ENCODE results near the gene LCN1. TPM values are rescaled to one million over a fixed set of nuclear protein-coding genes. Genes with fewer than 3 reads are reported as not detected.

The LCN1 gene
- total and polyA plus RNA-seq, 2 of the 8 experiments (the other 6 are each of a cell fraction or from before 2014, with no cell fraction given) = not detected

DNA sequence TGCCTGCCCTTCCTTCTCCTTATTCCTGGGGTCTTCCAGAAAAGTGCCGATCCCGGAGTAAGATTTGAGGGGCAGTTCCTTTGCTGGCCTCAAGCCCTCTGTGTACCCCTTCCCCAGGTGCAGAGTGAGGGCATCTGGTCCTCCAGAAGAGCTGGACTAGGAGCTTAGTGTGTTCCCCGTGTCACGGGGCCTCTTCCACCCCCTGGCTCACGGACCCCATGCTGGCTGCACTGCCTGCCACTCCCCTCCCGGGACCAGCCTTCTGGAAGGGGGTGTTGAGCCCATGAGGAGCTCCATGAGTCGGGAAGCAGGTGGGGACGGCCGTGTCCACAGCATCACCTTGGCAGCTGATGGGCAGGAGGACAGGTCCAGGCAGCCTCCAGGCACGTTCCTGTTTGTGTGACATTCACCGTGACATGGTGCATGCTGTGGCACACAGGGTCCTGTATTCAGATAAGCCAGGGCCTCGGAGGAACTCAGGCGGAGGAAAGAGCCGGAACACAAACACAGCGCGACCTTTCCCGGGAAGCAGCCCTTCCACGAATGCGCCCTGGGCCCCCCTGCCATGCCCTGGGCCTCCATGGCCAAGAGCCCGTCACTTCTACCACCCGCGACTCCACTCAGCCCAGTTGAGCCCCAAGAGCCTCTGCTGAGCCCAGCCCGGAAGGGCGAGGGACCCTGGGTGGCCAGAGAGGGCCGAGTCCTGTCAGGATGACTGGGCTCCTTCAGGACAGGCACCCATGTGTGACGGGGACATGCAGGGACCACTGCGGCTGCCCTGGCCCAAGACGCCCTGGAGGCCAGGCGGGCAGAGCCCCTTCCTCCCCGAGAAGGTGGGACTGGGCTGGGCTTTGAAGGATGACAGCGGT is 5.9 kb upstream of the LCN1 start:
- H2BK12ac ChIP-seq (ENCODE audit: low read depth, low read length) = no peak overlapping the region
- no peaks in the 10 kb centered on the region for H3K9me3 ChIP-seq (ENCODE audit: insufficient read depth in 2 of 2, low read depth in 1 of 2, low read length in 1 of 2)
- DNase-seq (ENCODE audit: low read depth in 1 of 2, low spot score in 2 of 2) = no peak
- H3K14ac ChIP-seq (ENCODE audit: insufficient read length) = no peak overlapping the region
- no peak overlapping the region for H3K18ac ChIP-seq (ENCODE audit: extremely low read depth, low read length)
- ChIA-PET POLR2A (ENCODE audit: partially characterized antibody) (interaction anchor here (0.6 to 1.4 kb wide), 3 partner anchors 12 to 88 kb away, joined by 3 to 4 read pairs (median 3); no protein-coding TSS in a partner anchor), CTCF (ENCODE audit: partially characterized antibody) (interaction anchor here (0.6 to 1.3 kb wide), 4 partner anchors 10 to 187 kb away, joined by 3 to 6 read pairs (median 3); no protein-coding TSS in a partner anchor)
- no peak overlapping the region for H3K56ac ChIP-seq (replicated peaks; ENCODE audit: insufficient read length, low read depth, low read length)
- H2BK120ac ChIP-seq (replicated peaks; ENCODE audit: low read depth, low read length) = no peak overlapping the region
- H3K4me2 ChIP-seq (ENCODE audit: insufficient read depth in 1 of 2, low read depth in 2 of 2, low read length in 2 of 2) = no peak overlapping the region
- H4K20me1 ChIP-seq (replicated peaks in 1 of 2; ENCODE audit: control insufficient read depth in 1 of 2, insufficient read depth in 2 of 2, low read length in 2 of 2) = no peaks in the 10 kb centered on the region
- 93% methylated on average over 28 of the region's 31 CpGs; no CpG with 5 or more reads in 1 of the 2 experiments for WGBS, 2 experiments (ENCODE audit: extremely low coverage in 1 of 2, insufficient coverage in 1 of 2, insufficient read length in 1 of 2, insufficient replicate concordance in 2 of 2, low coverage in 1 of 2, low lambda C conversion rate in 2 of 2, missing lambda C conversion rate in 1 of 2)
- H3K23ac ChIP-seq (ENCODE audit: insufficient read length) = no peak overlapping the region
- H4K8ac ChIP-seq (ENCODE audit: extremely low read depth, insufficient read depth, low read length) = no peak overlapping the region
- H4K91ac ChIP-seq (replicated peaks; ENCODE audit: insufficient read length, low read length) = no peak overlapping the region
- H2AK5ac ChIP-seq (ENCODE audit: low read depth, low read length) = no peak overlapping the region
- no peak overlapping the region for H2BK15ac ChIP-seq (ENCODE audit: low read length)
- H3K27me3 ChIP-seq (replicated peaks in 1 of 4; ENCODE audit: control insufficient read depth in 3 of 4, extremely low read depth in 1 of 4, insufficient read depth in 3 of 4, low read length in 3 of 4) = no peaks in the 10 kb centered on the region
- no peak overlapping the region; the same call in 1 of the 2 replicates for H2AFZ ChIP-seq (ENCODE audit: low read length)
- H3K4ac ChIP-seq (replicated peaks; ENCODE audit: insufficient read length, low read depth, low read length) = no peak overlapping the region
- H2BK20ac ChIP-seq (ENCODE audit: low read length) = no peak overlapping the region
- no peaks in the 10 kb centered on the region for H3K36me3 ChIP-seq (ENCODE audit: control insufficient read depth in 2 of 4, insufficient read depth in 4 of 4, low read length in 3 of 4)
- H3K9ac ChIP-seq (replicated peaks in 1 of 4; ENCODE audit: extremely low read depth in 1 of 4, low read depth in 3 of 4, low read length in 3 of 4) = no peak overlapping the region
- no peak overlapping the region for H3K27ac ChIP-seq (ENCODE audit: low read depth, low read length)
- no peaks in the 10 kb centered on the region for H3K79me1 ChIP-seq (ENCODE audit: low read depth, low read length)
- H4K5ac ChIP-seq (ENCODE audit: insufficient read length, low read depth, low read length) = no peak overlapping the region
- H3K79me2 ChIP-seq (ENCODE audit: control insufficient read depth in 1 of 2, insufficient read depth in 2 of 2, low read length in 2 of 2) = no peaks in the 10 kb centered on the region
- no peaks in the 10 kb centered on the region; the same call in 1 of the 2 replicates for H3K23me2 ChIP-seq (ENCODE audit: low read depth, low read length)
- no peak overlapping the region for H2BK5ac ChIP-seq (ENCODE audit: low read depth, low read length)
- no peaks in the 10 kb centered on the region for H3K4me1 ChIP-seq (replicated peaks in 1 of 4; ENCODE audit: control insufficient read depth in 3 of 4, insufficient read depth in 4 of 4, low read length in 3 of 4)
- H3K4me3 ChIP-seq (ENCODE audit: extremely low read depth in 1 of 4, insufficient read depth in 2 of 4, low read depth in 3 of 4, low read length in 4 of 4) = no peak overlapping the region
- FAIRE-seq = no peak
- no peak for TF ChIP-seq JUND (IDR thresholded peaks at IDR 0.05; ENCODE audit: low read length)
- no peak for TF ChIP-seq EGR1 (IDR thresholded peaks at IDR 0.05; ENCODE audit: borderline replicate concordance, low read depth, low read length)
- TF ChIP-seq CBX8 (IDR thresholded peaks at IDR 0.05; ENCODE audit: borderline replicate concordance, low read depth, low read length) = no peak

Measured in H1 (cell line).